Mesendoderm (in vitro differentiated cells): Measurements from ENCODE around the gene MTUS2.

Experiments used
- DNase-seq: peaks from one replicate; pipeline ENCODE4 v3.0.0; 2013
- H2AK5ac ChIP-seq: 2 replicates; pipeline ENCODE4 v1.6.1; 2013; ENCODE audit warnings: low read length, inconsistent platforms
- H2BK120ac ChIP-seq: 2 replicates; pipeline ENCODE4 v1.6.1; 2013; ENCODE audit warnings: low read depth, mild to moderate bottlenecking, low read length, moderate library complexity, mixed read lengths
- H2BK15ac ChIP-seq: replicated peaks from 2 replicates; pipeline ENCODE4 v1.6.1; 2013; ENCODE audit warnings: low read depth, mild to moderate bottlenecking, moderate library complexity
- H2BK5ac ChIP-seq: 2 replicates; pipeline ENCODE4 v1.6.1; 2013; ENCODE audit warnings: low read length, inconsistent platforms
- H3K18ac ChIP-seq: 2 replicates; pipeline ENCODE4 v1.6.1; 2013; ENCODE audit warnings: mild to moderate bottlenecking, low read length, mixed read lengths
- H3K23ac ChIP-seq: one replicate; pipeline ENCODE4 v1.6.1; 2013; ENCODE audit warnings: low read length
- H3K27ac ChIP-seq: 2 replicates; pipeline ENCODE4 v1.5.1; 2013; ENCODE audit warnings: low read depth, mild to moderate bottlenecking, inconsistent platforms, low read length, moderate library complexity
- H3K27me3 ChIP-seq: 2 replicates; pipeline ENCODE4 v1.6.1; 2013; ENCODE audit warnings: low read length, control low read depth, mild to moderate bottlenecking, inconsistent platforms; ENCODE audit not compliant: insufficient read depth, poor library complexity
- H3K36me3 ChIP-seq: 2 replicates; pipeline ENCODE4 v1.6.1; 2013; ENCODE audit warnings: low read length, inconsistent platforms; ENCODE audit not compliant: control insufficient read depth, insufficient read depth
- H3K4ac ChIP-seq: one replicate; pipeline ENCODE4 v1.6.1; 2013; ENCODE audit warnings: low read depth, mild to moderate bottlenecking, low read length, moderate library complexity
- H3K4me1 ChIP-seq: 2 replicates; pipeline ENCODE4 v1.6.1; 2013; ENCODE audit warnings: low read depth, low read length, inconsistent platforms; ENCODE audit not compliant: control insufficient read depth
- H3K4me2 ChIP-seq: 2 replicates; pipeline ENCODE4 v1.6.1; 2013; ENCODE audit warnings: low read length
- H3K4me3 ChIP-seq: 2 replicates; pipeline ENCODE4 v1.5.1; 2013; ENCODE audit warnings: mild to moderate bottlenecking, low read length
- H3K56ac ChIP-seq: one replicate; pipeline ENCODE4 v1.6.1; 2013; ENCODE audit warnings: low read length
- H3K79me1 ChIP-seq: 2 replicates; pipeline ENCODE4 v1.6.1; 2013; ENCODE audit warnings: low read length, inconsistent platforms
- H3K79me2 ChIP-seq: 2 replicates; pipeline ENCODE4 v1.6.1; 2013; ENCODE audit warnings: mild to moderate bottlenecking, low read length; ENCODE audit not compliant: control insufficient read depth, insufficient read depth
- H3K9ac ChIP-seq: 2 replicates; pipeline ENCODE4 v1.6.1; 2013; ENCODE audit warnings: low read length, inconsistent platforms
- H4K5ac ChIP-seq: one replicate; pipeline ENCODE4 v1.6.1; 2013; ENCODE audit warnings: low read length
- H4K8ac ChIP-seq: one replicate; pipeline ENCODE4 v1.6.1; 2013; ENCODE audit warnings: low read depth, mild to moderate bottlenecking, control low read depth, low read length, moderate library complexity
- WGBS: extraction: QIAGEN DNeasy Blood & Tissue Kit; methylation state at CpG from one replicate; pipeline ENCODE4 v1.1.7; 2013; ENCODE audit warnings: low lambda C conversion rate, missing lambda C conversion rate; ENCODE audit not compliant: insufficient coverage; ENCODE audit errors: extremely low coverage; 5-methylcytosine and 5-hydroxymethylcytosine counted together

The MTUS2 gene

DNA sequence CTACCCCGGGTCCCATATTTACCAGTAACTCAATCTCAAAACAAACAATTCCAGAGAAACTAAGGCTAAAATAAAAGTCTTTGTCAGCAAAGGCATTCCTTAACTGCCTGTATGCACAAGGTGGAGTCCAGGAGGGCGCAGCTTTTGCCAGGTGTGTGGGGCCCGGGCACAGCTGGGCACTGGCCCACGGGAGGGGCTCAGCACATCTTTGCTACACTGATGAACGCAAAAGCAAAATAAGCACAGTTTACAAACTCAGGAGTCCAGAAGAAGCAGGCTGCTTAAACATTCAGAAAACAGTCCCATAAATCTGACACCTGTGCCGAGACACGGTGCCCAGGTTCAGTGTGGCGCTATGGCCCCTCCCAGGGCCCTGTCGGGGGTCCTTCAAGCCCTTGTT lies 704.5 kb downstream of the MTUS2 start:
- no CpG with 5 or more reads among the region's 9 CpGs for WGBS
- no peak overlapping the region for H2BK15ac ChIP-seq
- H3K56ac ChIP-seq = no peak overlapping the region
- peaks cover 2% of the 10 kb centered on the region for H3K79me2 ChIP-seq
- H4K5ac ChIP-seq = no peak overlapping the region
- no peaks in the 10 kb centered on the region for H3K27me3 ChIP-seq
- no peak overlapping the region for H3K18ac ChIP-seq
- DNase-seq = no peak
- no peak overlapping the region for H4K8ac ChIP-seq
- H3K4ac ChIP-seq = no peak overlapping the region
- H3K4me3 ChIP-seq = no peak overlapping the region
- H2AK5ac ChIP-seq = no peak overlapping the region
- no peak overlapping the region for H2BK5ac ChIP-seq
- peaks cover 14% of the 10 kb centered on the region for H3K36me3 ChIP-seq
- H3K4me1 ChIP-seq = no peaks in the 10 kb centered on the region
- peaks cover 13% of the 10 kb centered on the region for H3K79me1 ChIP-seq
- H3K27ac ChIP-seq = no peak overlapping the region
- no peak overlapping the region for H3K23ac ChIP-seq
- H3K4me2 ChIP-seq = no peak overlapping the region
- H2BK120ac ChIP-seq = no peak overlapping the region
- H3K9ac ChIP-seq = no peak overlapping the region

DNA sequence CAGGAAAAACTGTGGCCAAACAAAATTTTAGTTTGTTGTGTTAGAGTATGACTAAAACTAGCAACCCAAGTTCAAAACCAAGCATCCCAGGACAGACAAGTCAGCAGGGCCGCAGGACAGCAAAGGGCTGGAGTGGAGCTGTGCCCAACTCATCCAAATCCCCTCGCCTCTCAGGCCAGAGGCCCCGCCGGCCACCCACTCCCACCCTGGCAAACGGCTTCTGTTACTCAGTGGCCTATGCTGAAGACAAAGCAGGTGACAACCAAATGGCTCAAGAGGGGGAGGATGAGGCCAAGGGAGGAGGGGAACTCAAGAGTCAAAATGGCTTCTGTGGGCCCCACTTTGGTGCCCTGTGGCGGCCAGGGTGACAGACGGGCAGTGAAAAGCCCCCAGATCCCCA lies 705.6 kb downstream of the MTUS2 start:
- no peak overlapping the region for H2BK15ac ChIP-seq
- H2BK120ac ChIP-seq = no peak overlapping the region
- H3K4me2 ChIP-seq = no peak overlapping the region
- H3K4me3 ChIP-seq = no peak overlapping the region
- no peak overlapping the region for H4K5ac ChIP-seq
- DNase-seq = no peak
- no peak overlapping the region for H3K4ac ChIP-seq
- no peak overlapping the region for H2BK5ac ChIP-seq
- H3K27me3 ChIP-seq = no peaks in the 10 kb centered on the region
- H3K9ac ChIP-seq = no peak overlapping the region
- H3K18ac ChIP-seq = no peak overlapping the region
- no peaks in the 10 kb centered on the region for H3K4me1 ChIP-seq
- peaks cover 2% of the 10 kb centered on the region for H3K79me2 ChIP-seq
- no peak overlapping the region for H3K23ac ChIP-seq
- peaks cover 14% of the 10 kb centered on the region for H3K36me3 ChIP-seq
- H3K56ac ChIP-seq = no peak overlapping the region
- H2AK5ac ChIP-seq = no peak overlapping the region
- no peak overlapping the region for H3K27ac ChIP-seq
- peaks cover 8% of the 10 kb centered on the region for H3K79me1 ChIP-seq
- no CpG with 5 or more reads among the region's 7 CpGs for WGBS
- H4K8ac ChIP-seq = no peak overlapping the region

DNA sequence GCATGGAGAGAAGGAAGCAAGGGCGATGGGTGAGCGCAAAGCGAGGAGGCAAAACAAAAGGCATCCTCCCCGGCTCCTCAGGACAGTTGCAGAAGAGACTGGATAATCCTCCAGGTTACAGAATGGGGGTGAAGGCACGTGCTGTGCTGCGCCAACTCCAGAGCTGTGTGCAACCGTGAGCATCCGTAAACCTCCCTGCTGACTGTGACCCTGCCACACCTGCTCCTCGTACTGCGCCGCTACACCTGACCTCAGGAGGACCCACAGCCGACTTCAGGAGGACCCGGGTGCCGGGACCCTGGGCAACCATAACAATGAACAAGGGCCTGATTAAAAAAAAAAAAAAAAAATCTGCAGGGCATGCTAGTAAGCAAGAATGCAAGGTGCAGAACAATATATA lies 706.6 kb downstream of the MTUS2 start:
- Histone ChIP-seq H3K4me3 (no peak overlapping the region), H3K23ac (no peak overlapping the region), H2AK5ac (no peak overlapping the region), H3K27ac (no peak overlapping the region), H3K79me2 (peaks cover 2% of the 10 kb centered on the region), H4K8ac (no peak overlapping the region), H3K4me1 (no peaks in the 10 kb centered on the region), H2BK15ac (no peak overlapping the region), H3K79me1 (peaks cover 8% of the 10 kb centered on the region), H3K4ac (no peak overlapping the region), H3K27me3 (no peaks in the 10 kb centered on the region), H2BK5ac (no peak overlapping the region), H3K56ac (no peak overlapping the region), H3K4me2 (no peak overlapping the region), H3K36me3 (peaks cover 14% of the 10 kb centered on the region), H3K9ac (no peak overlapping the region), H4K5ac (no peak overlapping the region), H3K18ac (no peak overlapping the region), H2BK120ac (no peak overlapping the region)
- DNase-seq = no peak
- no CpG with 5 or more reads among the region's 14 CpGs for WGBS

DNA sequence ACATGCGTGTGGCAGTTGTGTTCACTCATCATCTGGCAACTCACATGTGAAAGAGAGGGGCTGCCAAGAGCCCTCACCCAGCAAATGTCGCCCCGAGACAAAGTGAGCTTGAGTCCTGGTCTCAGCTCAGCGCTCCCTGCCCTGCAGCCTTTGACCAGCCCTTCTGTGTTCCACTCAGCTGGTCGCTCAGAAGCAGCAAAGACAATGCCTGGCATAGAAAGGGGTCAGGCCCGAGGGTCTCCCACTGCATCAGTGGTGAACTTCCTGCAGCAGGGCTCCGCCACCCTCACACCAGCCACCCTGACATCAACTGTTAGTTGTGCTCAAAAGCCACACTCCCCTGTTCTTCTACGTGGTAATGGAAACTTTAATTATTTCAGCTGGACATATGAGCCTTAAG lies 707.4 kb downstream of the MTUS2 start:
- no peak overlapping the region for H3K4ac ChIP-seq
- H4K8ac ChIP-seq = no peak overlapping the region
- no peak overlapping the region for H2BK5ac ChIP-seq
- WGBS = no CpG with 5 or more reads among the region's 8 CpGs
- H3K56ac ChIP-seq = no peak overlapping the region
- H3K9ac ChIP-seq = no peak overlapping the region
- no peak overlapping the region for H2AK5ac ChIP-seq
- H3K79me2 ChIP-seq = peaks cover 2% of the 10 kb centered on the region
- H3K27me3 ChIP-seq = no peaks in the 10 kb centered on the region
- H4K5ac ChIP-seq = no peak overlapping the region
- no peak overlapping the region for H3K4me2 ChIP-seq
- H3K4me1 ChIP-seq = no peaks in the 10 kb centered on the region
- peaks cover 11% of the 10 kb centered on the region for H3K36me3 ChIP-seq
- no peak overlapping the region for H3K4me3 ChIP-seq
- no peak overlapping the region for H2BK15ac ChIP-seq
- no peak overlapping the region for H3K27ac ChIP-seq
- no peak for DNase-seq
- no peak overlapping the region for H2BK120ac ChIP-seq
- no peak overlapping the region for H3K18ac ChIP-seq
- no peak overlapping the region for H3K23ac ChIP-seq
- H3K79me1 ChIP-seq = peaks cover 6% of the 10 kb centered on the region

DNA sequence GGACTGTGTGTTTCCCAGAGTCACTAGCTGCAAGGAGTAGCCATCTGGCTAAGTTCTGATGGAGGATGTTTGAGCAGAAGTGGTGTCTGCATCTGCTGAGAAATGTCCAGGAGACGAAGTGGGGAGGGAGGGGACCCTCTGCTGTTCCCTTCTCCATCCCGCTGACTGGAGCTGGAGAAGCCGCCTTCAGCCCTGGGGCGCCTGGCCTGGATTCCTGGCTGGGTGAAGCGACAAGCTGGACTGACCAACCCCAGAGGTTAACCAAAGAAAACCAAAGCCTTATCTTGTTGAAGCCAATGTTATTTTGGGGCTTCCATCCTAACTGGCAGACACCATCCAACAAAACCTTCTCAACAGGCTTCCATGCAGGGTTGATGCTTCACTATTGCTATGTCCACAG lies 707.8 kb downstream of the MTUS2 start:
- WGBS = no CpG with 5 or more reads among the region's 5 CpGs
- no peak overlapping the region for H2BK15ac ChIP-seq
- no peak for DNase-seq
- H3K4ac ChIP-seq = no peak overlapping the region
- no peak overlapping the region for H2AK5ac ChIP-seq
- peaks cover 11% of the 10 kb centered on the region for H3K36me3 ChIP-seq
- H3K4me1 ChIP-seq = no peaks in the 10 kb centered on the region
- H3K23ac ChIP-seq = no peak overlapping the region
- no peak overlapping the region for H3K56ac ChIP-seq
- H3K27ac ChIP-seq = no peak overlapping the region
- no peak overlapping the region for H3K18ac ChIP-seq
- no peak overlapping the region for H3K4me3 ChIP-seq
- no peak overlapping the region for H3K9ac ChIP-seq
- no peak overlapping the region for H3K4me2 ChIP-seq
- no peaks in the 10 kb centered on the region for H3K27me3 ChIP-seq
- peaks cover 8% of the 10 kb centered on the region for H3K79me1 ChIP-seq
- no peak overlapping the region for H4K5ac ChIP-seq
- H4K8ac ChIP-seq = no peak overlapping the region
- H2BK120ac ChIP-seq = no peak overlapping the region
- peaks cover 2% of the 10 kb centered on the region for H3K79me2 ChIP-seq
- no peak overlapping the region for H2BK5ac ChIP-seq

DNA sequence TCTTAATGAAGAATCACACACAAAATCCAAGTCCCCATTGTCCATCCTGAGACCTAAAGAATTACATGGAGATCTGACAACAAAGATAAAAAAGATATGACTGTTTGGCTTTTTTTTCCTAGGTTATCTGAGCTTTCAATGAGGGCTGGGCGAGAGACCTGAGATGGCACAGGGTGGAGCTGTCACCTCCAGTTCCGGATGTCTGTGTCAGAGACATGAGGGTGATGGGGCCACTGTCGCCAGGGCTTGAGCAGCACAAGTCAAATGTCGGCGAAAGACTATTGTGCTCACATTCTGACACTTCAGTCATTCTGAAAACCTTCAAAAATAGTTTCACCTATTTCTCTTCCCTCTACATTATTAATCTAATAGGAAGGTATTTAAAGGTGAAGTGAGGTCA lies 709.6 kb downstream of the MTUS2 start:
- no CpG with 5 or more reads among the region's 5 CpGs for WGBS
- H3K79me2 ChIP-seq = peaks cover 2% of the 10 kb centered on the region
- no peak overlapping the region for H4K8ac ChIP-seq
- H3K56ac ChIP-seq = no peak overlapping the region
- H3K4me3 ChIP-seq = no peak overlapping the region
- H2BK5ac ChIP-seq = no peak overlapping the region
- no peak overlapping the region for H4K5ac ChIP-seq
- H3K36me3 ChIP-seq = peaks cover 10% of the 10 kb centered on the region
- H3K18ac ChIP-seq = no peak overlapping the region
- H2BK120ac ChIP-seq = no peak overlapping the region
- no peak overlapping the region for H3K4me2 ChIP-seq
- H3K23ac ChIP-seq = no peak overlapping the region
- no peaks in the 10 kb centered on the region for H3K4me1 ChIP-seq
- no peak overlapping the region for H2AK5ac ChIP-seq
- H3K79me1 ChIP-seq = peaks cover 10% of the 10 kb centered on the region
- no peaks in the 10 kb centered on the region for H3K27me3 ChIP-seq
- no peak overlapping the region for H3K27ac ChIP-seq
- DNase-seq = no peak
- no peak overlapping the region for H3K9ac ChIP-seq
- H3K4ac ChIP-seq = no peak overlapping the region
- no peak overlapping the region for H2BK15ac ChIP-seq
